Mononuclear cell (primary cell): ENCODE data around the gene KIF13A. TPM values are rescaled to one million over a fixed set of nuclear protein-coding genes. Genes with fewer than 3 reads are reported as not detected.

ENCODE experiments used
- total RNA-seq: library from RNA; depleted of rRNA; stranded (reverse); fragments of >200 nt; gene quantifications from one replicate; pipeline ENCODE4 v1.2.3, GENCODE V29; 2012

The KIF13A gene
- total RNA-seq, 1 donor, result 18.1 TPM

Other genes starting within 250 kb of the KIF13A start
- 0.52 TPM for gene NHLRC1, start 135.0 kb upstream of the KIF13A start, total RNA-seq
- gene TPMT, start 167.4 kb upstream of the KIF13A start, total RNA-seq, result 6.5 TPM
- gene KDM1B, start 167.8 kb upstream of the KIF13A start, total RNA-seq, result 19.1 TPM